GM21367 (cell line): ENCODE measurements around the gene ZNF254.
"Not testable (repeated sequence)": the region's sequence is repeated elsewhere in the genome, so short reads cannot be mapped to it uniquely, and the experiment has no call there.

Source experiments
- ATAC-seq: cut with Tn5 transposase; IDR thresholded peaks from one replicate; pipeline ENCODE4 v1.9.1; 2021; ENCODE audit not compliant: unreplicated experiment

ZNF254 gene

DNA sequence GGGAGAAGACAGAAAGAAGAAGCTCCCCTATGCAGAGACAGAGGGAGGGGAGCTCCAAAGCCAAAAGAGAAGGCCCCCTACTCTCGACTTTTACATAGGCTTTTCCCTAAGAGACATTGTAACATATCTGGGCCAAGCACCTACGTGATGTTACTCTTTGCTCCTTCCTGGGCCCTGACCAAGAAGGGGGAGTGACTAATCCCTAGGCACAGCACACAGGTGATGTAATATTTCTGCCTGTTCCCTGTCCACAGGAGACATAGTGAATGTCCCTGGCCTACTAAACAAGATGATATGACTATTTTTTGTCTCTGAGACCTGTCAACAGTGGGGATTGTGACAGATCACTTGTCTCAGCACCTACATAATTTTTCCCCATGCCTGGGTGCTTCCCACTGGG lies 15.9 kb upstream of the ZNF254 start:
- ATAC-seq, result no peak

DNA sequence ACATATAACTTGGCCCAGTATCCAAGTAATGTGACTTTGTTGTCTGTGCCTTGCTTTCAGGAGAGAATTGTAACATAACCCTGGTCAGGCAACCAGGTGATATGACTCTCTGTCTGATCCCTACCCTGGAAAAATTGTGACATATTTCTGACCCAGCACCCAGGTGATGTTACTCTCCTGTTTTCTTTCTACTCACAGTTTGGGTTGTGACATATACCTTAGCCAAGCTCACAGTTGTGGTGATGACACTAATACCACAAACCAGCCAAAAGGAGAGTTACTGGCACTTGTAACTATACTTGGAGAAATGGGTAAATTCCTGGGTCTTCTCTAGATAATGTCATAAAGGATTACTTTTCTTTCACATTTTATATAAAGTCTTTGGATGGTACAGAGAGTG lies 14.3 kb upstream of the ZNF254 start:
- ATAC-seq, result no peak

DNA sequence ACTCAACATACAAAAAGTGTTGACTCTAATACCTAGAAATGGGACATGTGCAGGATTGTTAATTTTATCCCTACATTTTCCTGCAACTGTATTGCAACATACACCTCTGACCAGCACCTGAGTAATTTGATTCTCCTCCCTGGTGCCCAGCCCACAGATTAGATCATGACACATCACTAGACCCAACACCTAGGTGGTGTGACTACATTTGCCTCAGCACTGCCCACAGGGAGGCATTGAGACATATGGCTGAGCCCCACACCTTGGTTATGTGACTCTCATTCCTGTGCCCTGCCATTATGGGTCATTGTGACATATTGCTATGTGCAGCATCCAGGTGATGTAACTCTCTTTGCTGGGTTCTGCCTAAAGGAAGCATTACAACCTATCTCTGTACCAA lies 13.2 kb upstream of the ZNF254 start:
- ATAC-seq, result no peak

DNA sequence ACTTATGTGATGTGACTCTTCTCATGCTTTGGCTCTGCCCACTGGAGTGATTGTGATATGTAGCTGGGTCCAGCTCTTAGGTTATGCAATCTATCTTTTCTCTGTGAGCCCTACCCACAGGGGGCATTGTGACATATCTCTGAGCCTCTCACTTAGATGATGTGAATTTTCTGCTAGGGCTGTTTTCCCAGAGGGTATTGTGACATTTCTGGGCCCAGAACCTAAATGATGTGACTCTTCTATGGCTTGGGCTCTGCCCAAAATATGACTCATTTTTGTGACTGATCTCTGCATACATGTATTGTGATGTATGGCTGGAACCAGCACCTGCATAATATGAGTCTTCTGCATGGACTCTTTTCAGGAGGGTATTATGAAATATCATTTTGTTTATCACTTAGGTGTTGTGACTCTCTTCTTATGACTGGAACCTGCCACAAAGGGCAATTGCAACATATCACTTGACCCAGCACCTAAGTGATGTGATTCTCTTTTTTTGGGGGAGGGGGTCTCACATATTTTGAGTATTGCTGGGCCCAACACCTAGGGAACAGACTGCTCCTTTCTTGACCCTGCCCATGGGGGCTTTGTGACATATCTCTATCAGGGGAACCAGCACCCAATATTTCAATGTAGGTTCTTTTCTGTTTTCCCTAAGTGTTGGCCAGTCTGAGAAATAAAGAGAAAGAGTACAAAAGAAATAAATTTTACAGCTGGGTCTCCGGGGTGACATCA lies 12.1 kb upstream of the ZNF254 start:
- no peak for ATAC-seq

DNA sequence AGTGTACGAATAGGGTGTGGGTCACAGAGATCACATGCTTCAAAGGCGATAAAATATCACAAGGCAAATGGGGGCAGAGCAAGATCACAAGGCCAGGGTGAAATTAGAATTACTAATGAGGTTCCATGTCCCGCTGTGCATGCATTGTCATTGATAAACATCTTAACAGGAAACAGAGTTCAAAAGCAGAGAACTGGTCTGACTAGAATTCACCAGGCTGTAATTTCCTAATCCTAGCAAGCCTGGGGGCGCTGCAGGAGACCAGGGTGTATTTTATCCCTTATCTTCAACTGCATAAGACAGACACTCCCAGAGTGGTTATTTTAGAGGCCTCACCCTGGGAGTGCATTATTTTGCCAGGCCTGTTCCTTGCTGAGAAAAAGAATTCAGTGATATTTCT lies 11.5 kb upstream of the ZNF254 start:
- ATAC-seq, result not testable (repeated sequence)

DNA sequence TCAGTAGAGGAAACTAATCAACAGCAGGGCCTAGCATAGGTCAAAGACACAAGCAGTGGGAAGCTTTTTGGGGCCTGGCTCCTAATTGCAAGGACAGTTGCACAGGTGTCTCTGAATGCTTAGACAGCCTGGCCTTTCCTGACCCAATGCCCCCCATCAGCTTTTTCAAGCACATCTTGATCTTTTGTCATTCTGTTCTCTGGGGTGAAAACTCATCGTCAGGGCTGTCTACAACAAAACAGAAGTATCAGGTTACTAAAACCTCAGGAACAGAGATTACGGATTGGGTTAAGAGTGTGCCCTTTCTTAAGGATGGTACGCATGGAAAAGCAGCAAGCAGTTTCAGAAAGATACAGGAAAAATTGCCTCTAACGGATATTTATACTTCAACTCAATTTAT lies 8.3 kb upstream of the ZNF254 start:
- ATAC-seq, result no peak

DNA sequence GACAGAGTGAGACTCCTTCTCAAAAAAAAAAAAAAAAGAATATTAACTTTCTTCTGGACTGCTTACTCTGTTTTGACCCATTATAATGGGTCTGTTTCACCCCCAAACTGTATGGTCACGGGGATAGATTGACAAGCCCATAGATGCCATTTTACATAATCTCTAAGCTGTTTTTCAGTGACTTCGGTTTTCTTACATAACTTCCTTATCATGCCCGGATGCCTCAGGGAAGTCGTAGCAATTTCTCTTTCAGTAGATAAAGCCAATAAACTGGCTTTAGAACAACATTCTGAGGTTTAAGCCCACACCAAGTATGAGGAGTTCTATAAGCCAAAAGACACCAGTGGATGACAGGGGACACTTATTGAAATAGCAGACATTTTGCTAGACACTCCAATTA lies 5.9 kb upstream of the ZNF254 start:
- no peak for ATAC-seq

DNA sequence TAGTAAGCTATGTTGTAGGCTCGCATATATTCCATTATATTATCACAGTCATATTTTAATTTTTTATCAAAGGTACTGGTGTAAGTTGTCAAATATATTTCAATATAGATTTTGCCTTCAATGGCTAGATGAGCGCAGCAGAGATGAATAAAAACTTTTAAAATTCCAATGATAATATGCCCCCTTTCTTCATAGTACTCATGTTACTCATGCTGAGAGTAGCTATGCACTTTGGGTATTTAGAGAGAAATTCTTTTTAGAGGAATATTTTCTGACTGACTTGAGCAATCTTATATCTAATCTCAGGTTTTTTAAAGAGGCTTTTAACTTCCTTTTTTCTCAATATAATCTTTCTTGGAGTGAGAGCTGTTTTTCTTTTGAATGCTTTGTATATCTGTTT lies 11.4 kb downstream of the ZNF254 start:
- no peak for ATAC-seq

DNA sequence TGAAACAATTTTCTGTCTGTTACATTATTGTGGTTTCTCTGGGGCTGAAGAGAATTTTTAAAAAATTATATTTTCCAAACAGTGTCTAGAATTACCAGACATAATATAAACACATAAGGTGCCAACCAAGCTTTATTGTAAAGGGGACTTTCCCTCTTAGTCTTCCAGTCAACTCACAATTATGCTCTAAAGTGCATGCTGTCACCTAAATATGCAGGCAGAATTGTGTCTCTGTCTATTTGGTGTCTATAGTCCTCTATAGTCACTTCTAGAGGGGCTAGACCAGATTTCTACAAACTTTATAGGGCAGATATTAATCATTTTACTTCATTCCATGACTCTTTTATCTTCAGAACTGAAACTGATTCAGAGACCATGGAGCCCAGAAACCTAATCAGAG lies 12.8 kb downstream of the ZNF254 start:
- no peak for ATAC-seq

DNA sequence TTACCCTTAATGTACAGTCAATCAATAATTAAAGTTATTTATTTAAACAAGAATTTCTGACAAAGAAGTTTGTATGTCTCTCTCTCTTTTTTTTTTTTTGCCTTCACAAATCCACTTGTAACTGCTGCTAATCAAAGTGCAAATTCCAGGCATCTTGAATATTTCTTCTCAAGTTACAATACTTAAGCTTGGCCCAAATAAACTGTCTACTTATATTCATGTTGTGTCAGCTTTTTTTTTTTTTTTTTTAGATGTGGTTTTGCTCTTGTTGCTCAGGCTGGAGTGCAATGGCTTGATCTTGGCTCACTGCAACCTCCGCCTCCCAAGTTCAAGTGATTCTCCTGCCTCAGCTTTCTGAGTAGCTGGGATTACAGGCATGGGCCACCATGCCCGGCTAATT lies 13.6 kb downstream of the ZNF254 start:
- ATAC-seq, result not testable (repeated sequence)

DNA sequence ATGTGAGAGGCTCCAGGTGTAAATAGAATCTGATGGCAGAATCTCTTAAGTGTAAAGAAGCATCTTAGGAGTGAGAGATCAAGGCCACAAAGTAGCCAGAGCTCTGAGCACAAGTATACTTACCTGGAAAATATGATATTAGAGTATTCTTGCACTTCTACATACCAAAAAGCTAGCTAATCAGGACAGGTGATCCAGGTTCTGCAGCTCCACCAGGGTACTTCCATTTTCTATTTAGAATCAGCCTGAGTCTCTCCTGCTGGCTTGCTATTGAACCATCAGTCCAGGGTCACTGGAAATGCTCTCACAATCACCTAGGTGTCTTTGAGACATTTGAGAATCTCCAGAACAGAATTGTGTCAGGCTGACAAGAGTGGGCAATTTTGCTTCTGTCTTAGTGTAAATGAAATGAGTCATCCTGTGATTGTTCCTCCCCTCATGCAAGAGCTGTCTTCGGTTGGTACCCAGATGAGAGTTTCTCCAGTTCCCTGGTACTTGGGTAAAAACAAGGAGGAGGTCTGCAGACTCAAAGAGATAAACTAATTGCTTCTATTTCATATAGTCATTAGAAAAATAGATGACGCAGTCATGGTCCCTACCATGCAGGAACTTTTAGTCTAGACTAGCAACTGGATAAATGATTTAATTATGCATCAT lies 14.6 kb downstream of the ZNF254 start:
- no peak for ATAC-seq

DNA sequence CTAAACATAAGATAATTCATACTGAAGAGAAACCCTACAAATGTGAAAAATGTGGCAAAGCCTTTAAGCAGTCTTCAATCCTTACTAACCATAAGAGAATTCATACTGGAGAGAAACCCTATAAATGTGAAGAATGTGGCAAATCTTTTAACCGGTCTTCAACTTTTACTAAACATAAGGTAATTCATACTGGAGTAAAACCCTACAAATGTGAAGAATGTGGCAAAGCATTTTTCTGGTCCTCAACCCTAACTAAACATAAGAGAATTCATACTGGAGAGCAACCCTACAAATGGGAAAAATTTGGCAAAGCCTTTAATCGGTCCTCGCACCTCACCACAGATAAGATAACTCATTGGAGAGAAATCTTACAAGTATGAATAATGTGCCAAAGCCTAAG lies 40.6 kb downstream of the ZNF254 start:
- no peak for ATAC-seq

DNA sequence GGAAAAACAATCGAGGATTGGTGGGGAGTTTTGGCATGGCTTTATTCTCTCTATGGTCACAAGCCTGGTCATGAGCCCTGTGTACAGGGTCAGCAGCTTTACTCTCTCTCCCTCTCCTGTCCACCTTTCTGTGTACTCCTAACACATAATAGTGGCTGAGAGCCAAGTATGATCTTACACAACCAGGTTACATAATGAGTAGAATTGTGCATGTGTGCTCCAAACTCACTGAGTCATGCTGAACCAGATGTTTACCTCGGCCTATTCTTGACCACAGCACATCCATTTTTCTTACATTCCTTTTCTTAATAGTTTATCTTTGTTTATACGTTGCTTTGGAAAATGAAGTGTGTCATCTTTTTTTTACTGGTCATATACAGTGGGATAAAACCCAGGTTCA lies 53.1 kb downstream of the ZNF254 start:
- no peak for ATAC-seq

DNA sequence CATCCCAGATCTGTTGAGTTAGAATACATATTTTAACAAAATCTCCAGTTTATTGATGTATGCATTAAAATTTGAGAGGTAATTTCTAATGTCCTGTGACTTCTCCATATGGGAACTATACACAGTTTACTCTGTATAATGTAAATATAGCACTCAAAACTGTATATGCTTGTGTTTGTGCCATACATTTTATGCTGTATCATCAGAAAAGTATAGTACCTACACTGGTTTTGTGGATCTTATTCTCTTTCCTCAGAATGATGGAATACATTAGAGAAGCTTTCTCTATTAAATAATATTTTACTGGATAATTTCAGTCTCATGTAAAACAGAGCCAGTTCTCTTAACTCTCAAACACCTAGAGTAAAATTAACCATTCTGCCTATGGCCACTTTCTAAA lies 53.6 kb downstream of the ZNF254 start:
- no peak for ATAC-seq

DNA sequence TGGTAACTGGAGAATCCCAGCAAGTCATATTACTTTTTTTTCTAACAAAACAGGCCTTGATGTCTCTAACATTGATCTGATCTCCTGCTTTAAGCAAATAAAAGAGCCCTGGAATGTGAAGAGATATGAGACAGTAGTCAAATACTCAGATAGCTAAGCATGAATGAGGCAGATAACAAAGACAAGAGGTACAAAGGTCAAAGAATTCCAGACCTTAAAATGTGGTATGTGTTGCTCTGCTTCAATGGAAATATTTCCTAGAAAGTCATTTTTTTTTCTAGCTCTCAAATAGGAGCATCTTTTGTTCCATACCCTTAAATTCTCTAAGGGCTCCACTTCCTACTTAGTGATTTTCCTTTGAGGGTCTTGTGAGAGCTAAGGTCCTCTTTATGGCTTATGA lies 54.6 kb downstream of the ZNF254 start:
- no peak for ATAC-seq

DNA sequence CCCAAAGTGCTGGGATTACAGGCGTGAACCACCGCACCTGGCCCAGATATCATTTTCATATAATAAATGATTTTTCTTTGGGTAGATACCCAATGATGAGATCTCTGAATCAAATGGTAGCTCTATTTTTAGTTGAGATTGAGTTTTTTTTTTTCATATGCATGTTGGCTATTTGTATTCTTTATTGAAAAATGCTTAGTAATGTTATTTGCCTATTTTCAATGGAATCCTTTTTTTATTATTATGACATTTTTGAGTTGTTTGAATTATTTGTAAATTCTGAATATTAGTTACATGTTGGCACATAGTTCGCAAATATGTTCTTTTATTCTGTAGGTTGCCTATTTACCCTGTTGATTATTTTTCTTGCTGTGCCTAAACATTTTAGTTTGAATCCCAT lies 55.8 kb downstream of the ZNF254 start:
- ATAC-seq, result no peak

DNA sequence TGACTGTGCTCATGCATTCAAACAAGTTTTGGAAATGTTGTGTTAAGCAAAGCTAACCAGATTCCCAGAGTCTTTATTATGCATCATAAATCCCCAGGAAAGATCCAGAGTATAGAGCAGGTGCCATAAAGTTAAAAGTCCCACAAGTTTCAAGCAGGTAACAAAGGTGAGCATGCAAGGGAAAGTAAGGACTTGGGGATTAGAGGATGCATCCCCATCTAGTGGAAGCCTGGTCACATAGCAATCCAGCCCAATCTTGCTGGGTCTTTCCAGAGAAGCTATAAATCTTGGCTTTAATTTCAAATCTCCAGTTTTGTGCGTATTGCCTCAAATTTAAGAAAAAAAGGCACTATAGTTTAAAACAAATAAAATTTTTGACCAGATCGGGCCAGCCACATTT lies 72.7 kb downstream of the ZNF254 start:
- ATAC-seq, result no peak

DNA sequence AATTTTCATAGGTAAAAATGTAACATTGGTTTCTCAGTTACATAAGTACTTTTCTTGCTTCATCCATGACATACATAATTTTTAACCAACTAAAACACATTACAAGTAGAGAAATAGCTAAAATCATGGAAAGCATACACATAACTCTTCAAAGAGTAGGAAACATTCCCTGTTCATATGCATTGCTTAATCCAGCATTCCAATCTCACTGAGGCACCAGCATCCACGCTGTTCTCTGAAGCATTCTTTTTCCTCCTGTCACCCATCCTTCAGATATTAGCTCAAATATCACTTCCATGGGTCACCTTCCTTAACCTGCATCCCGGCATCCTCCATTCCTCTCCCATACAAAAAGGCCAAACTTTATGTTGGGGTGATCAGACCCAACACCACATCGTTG lies 79.1 kb downstream of the ZNF254 start:
- ATAC-seq, result no peak

DNA sequence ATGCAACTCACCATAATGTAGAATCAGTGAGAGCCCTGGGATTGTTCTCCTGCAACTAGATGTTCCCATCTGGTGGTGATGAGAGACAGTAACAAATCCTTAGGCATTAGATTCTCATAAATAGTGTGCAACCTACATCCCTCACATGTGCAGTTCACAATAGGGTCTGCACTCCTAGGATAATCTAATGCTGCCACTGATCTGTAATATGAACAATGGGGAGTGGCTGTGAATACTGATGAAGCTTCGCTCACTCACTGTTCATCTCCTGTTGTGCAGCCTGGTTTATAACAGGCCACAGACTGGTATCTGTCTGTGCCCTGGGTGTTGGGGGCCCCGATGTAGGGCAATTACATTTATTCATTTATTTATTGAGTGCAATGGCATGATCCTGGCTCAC lies 86.9 kb downstream of the ZNF254 start:
- ATAC-seq, result no peak

DNA sequence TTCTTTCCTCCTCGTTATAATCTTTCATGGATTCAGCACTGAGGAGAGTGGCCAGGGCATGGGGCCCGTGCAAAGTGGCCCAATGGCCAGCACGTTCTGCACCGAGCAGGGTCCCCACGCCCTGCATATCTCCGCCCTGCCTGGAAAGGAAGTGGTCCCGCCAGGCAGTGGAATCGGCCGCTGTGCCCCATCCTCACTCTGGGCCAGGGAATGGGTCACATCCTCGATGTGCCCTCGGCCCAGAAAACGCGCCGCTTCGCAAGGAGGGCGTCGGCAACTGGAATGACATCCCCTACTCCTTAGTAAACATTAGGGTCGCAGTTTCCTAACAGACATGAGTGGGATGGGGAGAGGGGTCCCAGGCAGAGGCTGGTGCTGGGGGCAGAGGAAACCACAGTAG lies 90.7 kb downstream of the ZNF254 start:
- no peak for ATAC-seq

DNA sequence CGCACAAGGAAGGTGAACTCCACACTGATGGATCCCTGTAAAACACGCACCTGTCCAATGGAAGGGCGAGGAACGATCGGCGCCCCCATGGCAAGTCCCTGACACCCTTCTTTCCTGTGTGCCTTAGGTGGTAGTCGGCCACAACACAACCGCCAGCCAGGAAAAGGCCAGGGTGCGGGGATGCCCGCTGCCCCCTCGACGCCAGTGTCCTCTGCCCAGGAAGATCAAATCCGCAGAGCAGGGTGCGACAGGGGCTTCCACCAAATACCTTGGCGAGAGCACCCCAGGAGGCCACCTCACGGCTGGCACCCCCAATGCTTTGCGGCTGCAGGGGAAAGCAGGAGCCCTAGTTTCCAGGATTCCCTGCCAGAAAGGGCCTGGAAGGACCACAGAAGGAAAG lies 91.2 kb downstream of the ZNF254 start:
- ATAC-seq, result no peak
